NCI-H345 treated with DMSO at 0.1 percent for 48 hours (cell line): ENCODE results near the gene GNA15.
A peak's percentile ranks its signal among the peaks of the same experiment; 100 is the strongest.

Source experiments
- DNase-seq: peaks from one replicate; lab custom pipeline; 2025; ENCODE audit not compliant: unreplicated experiment; lab: John Stamatoyannopoulos, UW

GNA15 gene

DNA sequence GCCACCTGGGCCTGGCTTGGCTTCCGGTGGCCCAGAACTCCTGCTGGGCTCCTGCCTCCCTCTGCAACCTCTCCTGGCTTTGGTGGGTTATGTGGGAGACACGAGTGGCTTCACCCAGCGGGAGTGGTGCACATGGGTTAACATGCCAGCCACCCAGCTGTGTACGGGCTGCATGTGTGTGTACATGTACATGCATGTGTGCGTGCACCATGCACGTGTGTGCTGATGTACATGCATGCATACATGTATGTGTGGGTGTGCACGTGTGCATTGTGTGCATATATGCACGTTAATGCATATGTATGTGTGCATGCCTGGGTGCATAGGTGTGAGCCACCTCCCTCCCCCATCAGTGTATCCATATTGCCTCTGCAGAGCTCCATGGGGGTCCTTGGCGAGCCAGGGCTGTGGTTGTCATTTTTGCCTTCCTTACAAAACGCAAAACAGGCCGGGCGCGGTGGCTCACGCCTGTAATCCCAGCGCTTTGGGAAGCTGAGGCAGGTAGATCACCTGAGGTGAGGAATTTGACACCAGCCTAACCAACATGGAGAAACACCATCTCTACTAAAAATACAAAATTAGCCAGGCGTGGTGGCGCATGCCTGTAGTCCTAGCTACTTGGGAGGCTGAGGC lies 29.2 kb upstream of the GNA15 start:
- no peak for DNase-seq

GRCh38 chr19:3107658-3108057 lies 28.2 kb upstream of the GNA15 start:
- no peak for DNase-seq

GRCh38 chr19:3108775-3109174 lies 27.1 kb upstream of the GNA15 start:
- peak; percentile 18 for DNase-seq

- no peak for DNase-seq
Measured at GRCh38 chr19:3109491-3109890, 26.3 kb upstream of the GNA15 start.

GRCh38 chr19:3110126-3110825 lies 25.6 kb upstream of the GNA15 start:
- DNase-seq, result no peak

DNA sequence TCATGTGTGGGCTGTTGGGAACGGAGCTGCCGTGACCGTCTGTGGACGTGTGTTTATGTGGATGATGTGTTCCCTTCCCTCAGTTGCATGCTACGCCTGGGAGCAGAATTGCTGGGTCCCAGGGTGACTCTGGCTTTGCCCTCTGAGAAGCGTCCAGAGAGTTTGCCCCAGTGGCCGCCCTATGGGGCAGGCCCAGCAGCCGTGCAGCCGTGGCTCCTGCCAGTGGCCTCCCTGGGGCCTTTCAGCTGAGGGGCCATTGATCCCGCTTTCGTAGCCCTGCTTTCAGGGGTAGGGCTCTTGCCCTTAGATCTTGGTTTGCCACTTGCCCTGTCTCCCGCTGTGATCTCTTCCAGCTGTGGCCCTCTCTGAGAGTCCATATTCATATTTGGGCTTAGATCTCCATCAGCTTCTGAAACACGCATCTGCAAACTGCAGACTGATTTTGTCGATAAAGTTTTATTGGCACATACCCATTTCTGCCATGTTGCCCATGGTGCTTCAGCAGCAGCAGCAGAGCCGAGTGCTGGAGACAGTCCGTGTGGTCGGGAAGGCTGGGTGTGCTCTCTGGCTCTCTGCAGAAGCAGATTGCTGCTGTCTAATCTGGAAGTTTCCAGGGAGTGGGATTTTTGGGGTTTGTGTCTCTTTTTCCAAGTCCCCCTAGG lies 24.1 kb upstream of the GNA15 start:
- no peak for DNase-seq

GRCh38 chr19:3112375-3113099 lies 23.3 kb upstream of the GNA15 start:
- DNase-seq, result no peak

GRCh38 chr19:3113100-3114017 lies 22.5 kb upstream of the GNA15 start:
- no peak for DNase-seq

DNA sequence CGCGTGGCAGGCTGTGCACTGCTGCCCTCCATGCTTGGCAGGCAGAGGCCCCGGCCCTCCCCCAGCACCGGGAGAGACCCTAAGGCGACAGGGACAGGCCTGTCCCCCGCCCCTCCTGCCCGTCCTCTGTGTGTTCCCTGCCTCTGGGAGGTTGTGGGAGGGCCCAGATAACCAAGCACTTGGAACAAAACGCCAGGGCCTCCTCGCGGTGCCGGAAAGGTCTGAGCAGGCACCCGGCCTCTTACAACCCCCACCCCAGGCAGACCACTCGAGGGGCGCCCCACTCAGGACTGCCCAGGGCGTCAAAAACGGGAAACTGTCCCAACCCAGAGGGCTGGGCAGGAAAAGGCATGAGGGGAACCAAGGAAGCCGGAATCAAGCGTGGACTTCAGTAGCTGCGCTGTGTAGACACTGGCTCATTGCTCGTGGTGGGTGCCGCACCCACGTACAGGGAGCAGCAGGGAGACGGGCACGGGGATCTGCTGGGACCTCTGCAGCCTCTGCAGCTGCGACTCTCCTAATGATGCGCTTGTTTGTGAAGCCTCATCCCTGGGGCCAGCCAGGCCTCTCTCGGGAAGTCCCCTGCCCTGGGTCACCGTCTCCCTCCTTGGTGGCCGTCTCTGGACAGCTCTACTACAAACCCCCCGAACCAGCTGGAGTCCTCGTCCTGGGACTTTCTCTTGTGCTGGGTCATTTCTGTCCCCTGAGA lies 21.7 kb upstream of the GNA15 start:
- no peak for DNase-seq

- DNase-seq, result no peak
Measured at GRCh38 chr19:3114811-3115210, 21.0 kb upstream of the GNA15 start.

DNA sequence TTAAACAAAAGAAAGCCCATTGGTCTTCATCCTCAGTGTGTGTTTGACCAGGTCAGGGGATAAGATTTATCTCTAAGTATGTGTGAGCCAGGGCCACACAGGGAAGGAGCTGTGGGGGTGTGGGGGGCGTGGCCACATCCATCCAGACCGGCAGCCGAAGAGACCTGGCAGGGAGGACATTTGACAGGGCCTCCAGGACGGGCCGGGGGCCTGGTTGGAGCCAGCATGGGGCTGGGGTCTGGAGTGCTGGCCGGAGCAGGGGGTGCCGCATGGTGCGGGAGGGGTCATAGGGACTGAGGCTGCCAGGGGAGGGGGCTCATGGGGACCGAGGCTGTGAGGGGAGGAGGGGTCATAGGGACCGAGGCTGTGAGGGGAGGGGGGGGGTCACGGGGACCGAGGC lies 20.4 kb upstream of the GNA15 start:
- DNase-seq, result no peak

GRCh38 chr19:3115916-3116602 lies 19.8 kb upstream of the GNA15 start:
- no peak for DNase-seq

DNA sequence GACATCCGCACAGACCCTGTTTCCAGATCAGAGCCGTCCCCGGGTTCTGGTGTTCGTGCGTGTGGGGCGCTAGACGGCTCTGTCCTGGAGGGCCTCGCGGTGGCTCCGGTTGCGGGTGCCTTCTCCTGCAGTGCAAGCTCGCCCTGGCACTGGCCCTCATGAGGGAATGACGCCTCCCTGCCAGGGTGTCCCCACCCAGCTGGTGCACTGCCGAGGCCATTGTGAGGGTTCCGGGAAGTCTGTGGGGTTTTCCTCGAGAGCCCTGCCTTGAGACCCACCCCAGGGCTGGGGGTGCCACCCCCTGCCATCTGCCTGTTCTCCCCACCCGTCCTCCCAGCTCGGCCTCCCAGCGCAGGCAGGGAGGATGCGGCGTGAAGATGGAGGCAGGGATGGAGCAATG lies 19.2 kb upstream of the GNA15 start:
- no peak for DNase-seq

GRCh38 chr19:3117716-3118115 lies 18.1 kb upstream of the GNA15 start:
- DNase-seq, result no peak

GRCh38 chr19:3118232-3119070 lies 17.4 kb upstream of the GNA15 start:
- no peak for DNase-seq

DNA sequence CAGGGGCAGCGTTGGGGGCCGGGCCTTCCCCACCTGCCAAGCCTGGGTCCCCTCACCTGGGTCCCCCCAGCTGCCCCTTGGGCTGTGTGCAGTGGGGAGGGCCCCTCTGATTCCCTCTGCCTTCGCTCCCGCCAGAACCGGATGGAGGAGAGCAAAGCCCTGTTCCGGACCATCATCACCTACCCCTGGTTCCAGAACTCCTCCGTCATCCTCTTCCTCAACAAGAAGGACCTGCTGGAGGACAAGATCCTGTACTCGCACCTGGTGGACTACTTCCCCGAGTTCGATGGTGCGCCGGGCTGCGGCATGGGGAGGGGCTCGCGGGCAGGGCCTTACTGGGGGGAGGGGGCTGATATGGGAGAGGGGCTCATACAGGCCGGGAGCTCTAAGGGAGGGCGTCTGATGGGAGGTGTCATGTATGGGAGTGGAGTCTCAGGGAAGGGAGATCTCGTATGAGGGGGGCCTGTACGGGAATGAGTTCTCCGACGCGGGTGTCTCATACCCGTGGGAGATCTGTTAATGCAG lies 16.7 kb upstream of the GNA15 start:
- no peak for DNase-seq

- DNase-seq, result no peak
Measured at GRCh38 chr19:3119693-3120380, 16.0 kb upstream of the GNA15 start.
